GM18873 (cell line): Measurements from ENCODE around the gene SERPIND1.

Source experiments
- ATAC-seq: cut with Tn5 transposase; IDR thresholded peaks from one replicate; pipeline ENCODE4 v1.9.1; 2021; ENCODE audit warnings: mild to moderate bottlenecking, moderate library complexity, moderate number of reproducible peaks; ENCODE audit not compliant: unreplicated experiment, low FRiP score

The SERPIND1 gene

GRCh38 chr22:20771918-20772625 is 1.8 kb upstream of the SERPIND1 start:
- no peak for ATAC-seq

DNA sequence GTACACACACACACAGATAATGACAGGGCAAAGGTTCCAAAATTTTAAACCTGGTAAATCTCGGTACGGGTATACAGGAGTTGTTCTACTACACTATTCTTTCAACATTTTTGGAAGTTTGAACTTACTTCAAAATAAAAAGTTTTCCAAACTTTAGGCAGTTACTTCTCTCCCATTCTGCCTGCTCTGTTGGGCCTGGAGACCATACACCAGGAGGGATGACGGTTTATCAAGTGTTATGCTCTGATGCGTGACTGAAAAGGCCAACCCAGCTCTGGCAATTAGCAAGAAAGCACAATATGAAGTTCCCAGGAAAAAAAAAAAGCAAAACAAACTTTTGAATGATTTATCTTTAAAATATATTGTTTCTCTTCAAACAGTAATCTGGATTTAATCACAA is 969 bp downstream of the SERPIND1 start:
- ATAC-seq: no peak

DNA sequence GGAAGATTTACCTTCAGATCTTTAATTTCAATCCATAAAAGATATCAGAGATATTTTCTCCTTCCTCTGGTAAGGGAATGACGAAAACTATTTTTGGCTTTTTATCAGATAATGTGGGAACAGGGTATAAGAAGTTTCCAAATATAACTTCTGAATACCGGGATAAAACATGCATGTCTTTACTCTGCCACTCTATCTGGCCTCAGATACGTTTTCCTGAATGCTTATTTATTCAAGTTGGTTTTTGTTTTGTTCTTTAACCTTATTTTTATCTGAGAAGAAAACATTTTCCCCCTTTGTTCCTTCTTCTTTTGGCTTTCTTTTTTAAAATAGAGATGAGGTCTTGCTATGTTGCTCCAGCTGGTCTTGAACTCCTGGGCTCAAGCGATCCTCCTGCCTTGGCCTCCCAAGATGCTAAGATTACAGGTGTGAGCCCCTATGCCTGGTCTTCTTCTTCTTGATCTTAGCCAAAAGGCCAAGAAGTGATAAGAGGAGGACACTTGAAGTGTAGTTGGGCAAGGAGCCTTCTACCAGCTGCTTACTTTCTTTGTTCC is 1.5 kb downstream of the SERPIND1 start:
- ATAC-seq: no peak

GRCh38 chr22:20776624-20777405 is 2.9 kb downstream of the SERPIND1 start:
- no peak for ATAC-seq

GRCh38 chr22:20777420-20778177 is 3.7 kb downstream of the SERPIND1 start:
- ATAC-seq: no peak

DNA sequence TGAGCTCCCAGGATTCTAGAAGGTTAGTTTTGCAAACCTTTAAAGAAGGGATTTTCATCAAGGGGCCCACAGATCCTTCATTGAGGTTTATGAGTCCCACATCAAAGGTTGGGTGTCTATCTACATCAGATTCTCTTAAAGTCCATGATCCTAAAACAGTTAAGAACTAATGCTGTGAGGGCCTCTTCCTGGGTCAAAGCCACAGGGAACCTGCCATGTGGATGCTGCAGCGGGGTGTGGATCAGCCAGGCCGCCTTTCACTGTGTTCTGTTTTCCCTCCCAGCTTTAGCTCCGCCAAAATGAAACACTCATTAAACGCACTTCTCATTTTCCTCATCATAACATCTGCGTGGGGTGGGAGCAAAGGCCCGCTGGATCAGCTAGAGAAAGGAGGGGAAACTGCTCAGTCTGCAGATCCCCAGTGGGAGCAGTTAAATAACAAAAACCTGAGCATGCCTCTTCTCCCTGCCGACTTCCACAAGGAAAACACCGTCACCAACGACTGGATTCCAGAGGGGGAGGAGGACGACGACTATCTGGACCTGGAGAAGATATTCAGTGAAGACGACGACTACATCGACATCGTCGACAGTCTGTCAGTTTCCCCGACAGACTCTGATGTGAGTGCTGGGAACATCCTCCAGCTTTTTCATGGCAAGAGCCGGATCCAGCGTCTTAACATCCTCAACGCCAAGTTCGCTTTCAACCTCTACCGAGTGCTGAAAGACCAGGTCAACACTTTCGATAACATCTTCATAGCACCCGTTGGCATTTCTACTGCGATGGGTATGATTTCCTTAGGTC is 5.3 kb downstream of the SERPIND1 start:
- no peak for ATAC-seq

- no peak for ATAC-seq
Observed at GRCh38 chr22:20779818-20780158, 5.9 kb downstream of the SERPIND1 start.

DNA sequence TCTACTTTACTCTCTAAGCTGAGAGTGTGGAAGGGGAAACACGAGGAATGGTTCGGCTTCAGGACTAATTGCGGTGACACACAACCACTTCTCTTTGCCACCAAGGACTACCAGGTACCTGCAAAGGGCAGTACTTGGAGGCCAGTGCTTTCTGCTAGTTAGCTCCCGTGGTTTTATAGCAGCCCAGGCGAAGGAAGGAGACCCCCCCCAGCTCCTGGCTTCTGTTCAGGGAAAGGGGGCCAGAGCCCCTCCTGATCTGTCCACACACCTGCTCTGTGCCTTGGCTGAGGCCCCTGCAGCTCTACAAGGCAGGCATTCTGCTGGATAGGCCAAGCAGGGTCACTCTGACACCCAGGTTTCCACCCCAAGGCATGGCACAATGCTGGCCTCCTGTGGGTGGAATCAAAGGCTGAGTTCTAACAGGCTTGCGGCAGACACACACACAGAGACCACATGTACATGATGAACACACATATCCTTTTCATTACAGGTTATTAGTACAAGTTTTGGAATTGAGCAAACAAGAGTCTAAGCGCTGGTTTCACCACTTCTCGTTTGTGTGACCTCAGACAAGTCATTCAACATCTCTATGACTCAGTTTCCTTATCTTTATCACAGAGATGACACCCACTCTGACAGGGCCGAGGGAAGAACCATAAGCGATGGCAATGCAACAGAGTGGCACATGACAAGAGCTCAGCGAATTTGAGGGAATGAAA is 7.5 kb downstream of the SERPIND1 start:
- ATAC-seq: no peak

GRCh38 chr22:20782083-20782482 is 8.2 kb downstream of the SERPIND1 start:
- no peak for ATAC-seq

DNA sequence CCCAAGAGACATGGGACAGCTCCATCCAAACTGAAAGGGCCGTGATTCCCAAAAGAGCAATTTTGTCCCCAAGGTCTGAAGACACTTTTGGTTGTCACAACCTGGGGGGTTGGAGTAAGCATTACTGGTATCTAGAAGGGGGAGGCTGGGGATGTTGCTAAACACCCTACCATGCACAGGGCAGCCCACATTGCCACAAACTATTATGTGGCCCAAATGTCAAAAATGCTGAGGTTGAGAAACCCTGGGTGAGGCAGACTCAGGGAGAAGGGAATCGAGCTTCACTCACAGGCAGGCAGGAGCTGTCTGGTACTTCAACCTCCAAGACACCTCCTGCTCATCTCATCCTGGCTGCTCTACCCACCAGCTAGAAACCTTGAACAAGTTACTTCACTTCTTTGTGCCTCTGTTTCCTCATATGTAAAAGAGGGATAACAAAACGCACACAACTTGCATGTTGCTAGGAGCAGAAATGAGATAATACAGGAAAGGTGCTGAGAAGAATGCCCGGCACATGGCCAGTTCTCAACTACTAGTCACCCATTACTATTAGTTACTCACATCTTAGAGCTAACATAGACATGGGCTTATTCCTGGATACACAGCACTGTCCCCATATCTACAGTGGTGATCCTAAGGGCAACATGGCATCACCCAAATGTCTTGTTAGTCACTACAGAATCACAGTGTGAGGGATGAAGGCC is 8.8 kb downstream of the SERPIND1 start:
- ATAC-seq: no peak

- ATAC-seq: no peak
Observed at GRCh38 chr22:20783300-20783673, 9.4 kb downstream of the SERPIND1 start.

DNA sequence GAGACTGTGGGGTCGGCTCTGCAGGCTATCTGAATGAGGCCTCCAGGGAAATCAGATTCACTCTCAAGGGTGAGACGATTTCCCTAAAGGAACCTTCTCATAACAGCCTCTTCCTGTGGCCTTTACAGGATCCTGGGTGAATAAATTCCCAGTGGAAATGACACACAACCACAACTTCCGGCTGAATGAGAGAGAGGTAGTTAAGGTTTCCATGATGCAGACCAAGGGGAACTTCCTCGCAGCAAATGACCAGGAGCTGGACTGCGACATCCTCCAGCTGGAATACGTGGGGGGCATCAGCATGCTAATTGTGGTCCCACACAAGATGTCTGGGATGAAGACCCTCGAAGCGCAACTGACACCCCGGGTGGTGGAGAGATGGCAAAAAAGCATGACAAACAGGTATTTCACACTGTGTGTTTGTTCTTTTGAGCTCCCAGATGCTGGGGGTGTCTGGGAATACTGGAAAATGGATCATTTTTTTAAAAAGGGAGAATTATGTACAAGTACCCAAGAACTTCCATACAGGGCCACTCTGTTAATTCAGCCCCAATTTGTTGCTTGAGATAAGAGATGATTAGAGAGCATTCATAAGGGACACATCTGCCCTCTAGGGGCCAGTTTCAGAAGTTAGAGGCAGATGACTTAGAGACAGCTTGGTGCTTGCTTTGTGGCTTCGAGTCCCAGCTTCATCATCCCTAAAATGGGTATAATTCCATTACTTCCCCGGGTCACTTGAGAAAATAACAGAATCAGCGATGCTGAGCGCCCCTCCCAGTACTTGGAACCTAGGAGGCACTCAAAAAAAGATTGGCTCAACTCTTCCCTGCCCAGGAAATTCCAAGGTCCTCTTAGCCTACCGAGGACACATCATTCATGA is 10.2 kb downstream of the SERPIND1 start:
- no peak for ATAC-seq

- no peak for ATAC-seq
Observed at GRCh38 chr22:20785415-20785814, 11.5 kb downstream of the SERPIND1 start.

DNA sequence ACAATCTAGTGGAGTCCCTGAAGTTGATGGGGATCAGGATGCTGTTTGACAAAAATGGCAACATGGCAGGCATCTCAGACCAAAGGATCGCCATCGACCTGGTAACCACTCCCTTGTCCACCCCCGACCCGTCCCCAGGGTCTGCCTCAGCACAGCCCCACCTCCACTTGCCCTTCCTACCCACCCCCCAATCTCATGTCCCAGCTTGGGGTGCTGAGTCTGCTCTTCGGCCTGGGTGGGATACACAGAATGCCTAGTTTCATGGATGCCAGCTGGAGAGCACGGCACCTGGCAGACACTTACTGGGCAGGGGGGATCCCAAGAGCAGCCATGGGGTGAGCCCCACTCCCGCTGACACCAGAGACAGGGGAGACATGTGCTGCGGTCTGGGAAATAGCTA is 12.1 kb downstream of the SERPIND1 start:
- ATAC-seq: no peak

DNA sequence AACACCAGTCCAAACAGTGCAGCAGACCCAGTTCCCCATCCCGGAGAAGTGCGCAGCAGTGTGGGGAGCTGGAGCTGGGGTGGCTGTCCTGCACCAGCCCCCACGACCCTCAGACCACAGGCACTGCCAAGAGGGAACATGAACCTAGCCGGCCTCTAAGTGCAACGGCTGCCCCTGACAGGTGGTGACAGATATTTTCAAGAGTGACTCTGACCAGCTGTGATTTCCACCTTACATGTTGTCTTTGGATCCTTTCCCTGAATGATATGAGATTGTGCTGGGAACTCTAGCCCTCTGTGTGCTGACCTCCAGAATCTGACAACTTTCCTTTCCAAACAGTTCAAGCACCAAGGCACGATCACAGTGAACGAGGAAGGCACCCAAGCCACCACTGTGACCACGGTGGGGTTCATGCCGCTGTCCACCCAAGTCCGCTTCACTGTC is 12.6 kb downstream of the SERPIND1 start:
- ATAC-seq: no peak

DNA sequence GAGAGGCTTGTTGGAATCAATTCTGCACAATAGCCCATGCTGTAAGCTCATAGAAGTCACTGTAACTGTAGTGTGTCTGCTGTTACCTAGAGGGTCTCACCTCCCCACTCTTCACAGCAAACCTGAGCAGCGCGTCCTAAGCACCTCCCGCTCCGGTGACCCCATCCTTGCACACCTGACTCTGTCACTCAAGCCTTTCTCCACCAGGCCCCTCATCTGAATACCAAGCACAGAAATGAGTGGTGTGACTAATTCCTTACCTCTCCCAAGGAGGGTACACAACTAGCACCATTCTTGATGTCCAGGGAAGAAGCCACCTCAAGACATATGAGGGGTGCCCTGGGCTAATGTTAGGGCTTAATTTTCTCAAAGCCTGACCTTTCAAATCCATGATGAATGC is 13.3 kb downstream of the SERPIND1 start:
- no peak for ATAC-seq

DNA sequence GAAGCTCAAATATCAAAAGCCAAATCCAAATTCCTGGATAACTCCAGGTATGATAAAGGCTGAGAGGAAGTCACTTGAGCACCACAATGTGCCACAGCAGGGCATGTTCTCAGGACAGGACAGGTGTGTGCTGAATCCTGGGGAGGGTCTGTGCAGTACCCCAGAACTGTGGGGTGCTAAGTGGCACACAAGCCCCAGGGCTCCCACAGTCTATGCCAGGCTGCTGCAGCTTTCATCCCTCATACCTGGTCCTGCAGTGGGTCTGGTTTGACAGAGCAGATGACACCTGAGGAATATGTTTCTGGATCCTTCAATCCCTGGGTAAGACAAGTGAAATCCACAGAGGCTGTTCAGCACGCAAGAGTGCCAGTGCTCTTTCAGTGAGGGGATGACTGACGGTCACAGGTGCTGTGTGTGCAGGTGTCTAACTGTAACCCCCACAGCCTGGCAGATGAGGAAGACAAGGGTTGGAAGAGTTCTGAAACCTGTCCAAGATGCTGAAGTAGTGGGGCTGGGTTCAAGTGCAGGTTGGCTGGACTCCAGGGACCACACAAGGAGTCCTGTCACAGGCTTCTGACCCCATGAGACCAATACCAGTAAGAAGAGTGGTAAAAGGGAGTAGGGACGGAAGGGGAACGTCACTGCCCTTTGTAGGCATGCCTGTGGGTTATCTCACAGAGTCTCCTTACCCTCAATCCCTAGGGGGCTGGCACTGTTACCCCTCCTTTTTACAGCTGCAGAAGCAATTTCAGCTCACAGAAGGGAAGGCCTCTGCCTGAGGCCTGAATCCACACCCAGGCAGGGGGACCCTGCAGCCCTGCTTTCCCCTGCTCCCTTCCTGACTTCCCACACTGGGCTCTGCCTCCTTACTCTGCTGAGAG is 14.1 kb downstream of the SERPIND1 start:
- no peak for ATAC-seq
